Spleen (tissue), 7 donors: Measurements from ENCODE around the gene IL36RN.

ENCODE experiments used
- POLR2A ChIP-seq, 3 donors: fragments of 450-650 bp; IDR thresholded peaks; one replicate each; pipeline ENCODE4 v1.5.1; 2017; ENCODE audit warnings: antibody characterized with exemption in 3 of 3, mild to moderate bottlenecking in 1 of 3
- POLR2AphosphoS5 ChIP-seq, 3 donors: sonication (generic); formaldehyde crosslinking; IDR thresholded peaks; one replicate each; pipeline ENCODE4 v1.5.1; 2017; ENCODE audit warnings: antibody characterized with exemption in 3 of 3
- TF ChIP-seq, protein P1 (sequence below), 11 experiments: fragments of 200-600 bp in 7 of 11; fragments of 450-650 bp in 4 of 11; sonication (generic) in 4 of 11; IDR thresholded peaks in 8 of 11; conservative IDR thresholded peaks in 3 of 11; 1 replicate in 7 of 11; 2 replicates in 4 of 11; pipeline versions ENCODE4 v1.4.0 to v1.8.0; 2016 to 2021; ENCODE audit warnings: antibody characterized with exemption in 11 of 11, inconsistent platforms in 4 of 11, mild to moderate bottlenecking in 1 of 11
- donor health status: DM: no; HTN: no; CAD: no; lungs with moderate emphysema.
- donor health status: DM: no; HTN: no; CAD: no.
- donor health status: DM: no; HTN: no; CAD: no.

DNA sequence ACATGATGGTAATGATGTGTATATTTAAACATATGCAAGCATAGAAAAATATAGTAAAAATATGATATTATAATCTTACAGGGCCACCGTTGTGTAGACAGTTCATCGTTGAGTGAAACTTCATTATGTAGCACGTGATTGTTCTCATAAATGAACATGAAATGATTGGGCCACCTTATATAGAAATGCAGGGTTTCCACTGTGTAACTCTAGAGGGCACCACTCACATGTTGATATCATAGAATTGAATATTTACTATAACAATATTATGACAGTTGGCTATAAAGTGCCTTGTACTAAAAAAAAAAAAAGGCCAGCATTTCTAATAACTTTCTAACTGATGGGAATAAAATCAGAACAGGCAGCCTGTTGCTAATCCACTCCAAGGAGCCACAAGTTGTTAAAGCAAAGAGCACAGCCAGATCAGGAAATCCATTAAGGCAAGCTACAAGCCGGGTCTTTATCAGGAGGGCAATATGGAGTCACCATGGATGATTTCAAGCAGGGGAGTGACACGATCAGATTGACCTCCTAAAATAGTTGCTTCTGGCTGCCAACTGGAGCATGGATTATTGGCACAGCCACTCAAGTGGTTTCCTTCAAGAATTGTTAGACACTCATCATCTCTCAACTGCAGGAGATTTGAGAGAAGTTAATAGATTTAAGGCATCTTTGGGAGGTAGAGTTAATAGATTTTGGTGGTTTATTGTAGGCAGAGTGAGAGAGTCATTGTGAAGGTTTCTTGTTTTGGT lies 25.4 kb downstream of the IL36RN start:
- TF ChIP-seq, protein P1, sequence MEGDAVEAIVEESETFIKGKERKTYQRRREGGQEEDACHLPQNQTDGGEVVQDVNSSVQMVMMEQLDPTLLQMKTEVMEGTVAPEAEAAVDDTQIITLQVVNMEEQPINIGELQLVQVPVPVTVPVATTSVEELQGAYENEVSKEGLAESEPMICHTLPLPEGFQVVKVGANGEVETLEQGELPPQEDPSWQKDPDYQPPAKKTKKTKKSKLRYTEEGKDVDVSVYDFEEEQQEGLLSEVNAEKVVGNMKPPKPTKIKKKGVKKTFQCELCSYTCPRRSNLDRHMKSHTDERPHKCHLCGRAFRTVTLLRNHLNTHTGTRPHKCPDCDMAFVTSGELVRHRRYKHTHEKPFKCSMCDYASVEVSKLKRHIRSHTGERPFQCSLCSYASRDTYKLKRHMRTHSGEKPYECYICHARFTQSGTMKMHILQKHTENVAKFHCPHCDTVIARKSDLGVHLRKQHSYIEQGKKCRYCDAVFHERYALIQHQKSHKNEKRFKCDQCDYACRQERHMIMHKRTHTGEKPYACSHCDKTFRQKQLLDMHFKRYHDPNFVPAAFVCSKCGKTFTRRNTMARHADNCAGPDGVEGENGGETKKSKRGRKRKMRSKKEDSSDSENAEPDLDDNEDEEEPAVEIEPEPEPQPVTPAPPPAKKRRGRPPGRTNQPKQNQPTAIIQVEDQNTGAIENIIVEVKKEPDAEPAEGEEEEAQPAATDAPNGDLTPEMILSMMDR (IDR thresholded peaks at IDR 0.05 in 8 of 11, conservative IDR thresholded peaks at IDR 0.05 in 3 of 11) = peak in 8 of 11 experiments; percentile 16 to 56 (median 37)
- TF ChIP-seq POLR2A (IDR thresholded peaks at IDR 0.05) = no peak
- TF ChIP-seq POLR2AphosphoS5 (IDR thresholded peaks at IDR 0.05) = no peak
